ENCODE measurements around the gene TEX12. TPM values are rescaled to one million over a fixed set of nuclear protein-coding genes. Genes with fewer than 3 reads are reported as not detected.

TEX12 gene
- total RNA-seq, 1 experiment from 2014 or later = not detected

- peak overlapping the region; percentile 66 for H3K4me2 ChIP-seq
- peaks cover 16% of the 10 kb centered on the region for H3K4me1 ChIP-seq (replicated peaks; ENCODE audit: insufficient read depth)
- no peaks in the 10 kb centered on the region for H3K9me2 ChIP-seq (ENCODE audit: insufficient read depth)
- H3K36me3 ChIP-seq (ENCODE audit: low read depth) = no peaks in the 10 kb centered on the region
- CTCF ChIA-PET = interaction anchor here (0.8 to 1.3 kb wide), 3 partner anchors 12 to 62 kb away, joined by 5 to 6 read pairs (median 5); partner anchors contain the start of gene IL18
- H3K27ac ChIP-seq = no peak overlapping the region
- peak overlapping the region; percentile 67 for H2AFZ ChIP-seq
- H3K79me2 ChIP-seq (ENCODE audit: low read depth) = no peaks in the 10 kb centered on the region
- H3K4me3 ChIP-seq = peak overlapping the region; percentile 47; the same call in 1 of the 2 replicates
- no peaks in the 10 kb centered on the region for H4K20me1 ChIP-seq (ENCODE audit: insufficient read depth)
- no peak for DNase-seq
- no peaks in the 10 kb centered on the region for H3K27me3 ChIP-seq (ENCODE audit: insufficient read depth, low read depth)
- TSS peak; percentile 31 for BruUV-seq (replicated peaks)
- H3K9me3 ChIP-seq (ENCODE audit: insufficient read depth, low read depth) = no peaks in the 10 kb centered on the region
- peaks cover 9% of the 10 kb centered on the region for H3F3A ChIP-seq (ENCODE audit: insufficient read depth, low read depth)
- intact Hi-C loops (cut with micrococcal nuclease; ENCODE audit: unreplicated experiment) = loop anchor here (1.0 kb wide), 1 partner anchor 62 kb away; no protein-coding TSS in a partner anchor
- POLR2A ChIA-PET (ENCODE audit: unreplicated experiment) = interaction anchor here (0.6 kb wide), 1 partner anchor 329 kb away, joined by 4 read pairs; no protein-coding TSS in a partner anchor
- TF ChIP-seq CTCF (conservative IDR thresholded peaks at IDR 0.05) = no peak
- no peak for TF ChIP-seq EZH2 (IDR thresholded peaks at IDR 0.05; ENCODE audit: low read depth)
Measured at GRCh38 chr11:112175599-112175952, 8.4 kb downstream of the TEX12 start.

GRCh38 chr11:112176077-112176476, 8.9 kb downstream of the TEX12 start:
- ChIA-PET CTCF (interaction anchor here (1.3 kb wide), 1 partner anchor 62 kb away, joined by 6 read pairs; no protein-coding TSS in a partner anchor), POLR2A (ENCODE audit: unreplicated experiment) (no interaction called here)
- Histone ChIP-seq H3K27me3 (ENCODE audit: insufficient read depth, low read depth) (no peaks in the 10 kb centered on the region), H4K20me1 (ENCODE audit: insufficient read depth) (no peaks in the 10 kb centered on the region), H3K27ac (no peak overlapping the region), H3K9me2 (ENCODE audit: insufficient read depth) (no peaks in the 10 kb centered on the region), H3F3A (ENCODE audit: insufficient read depth, low read depth) (peaks cover 9% of the 10 kb centered on the region), H3K4me2 (peak overlapping the region; percentile 66), H3K9me3 (ENCODE audit: insufficient read depth, low read depth) (no peaks in the 10 kb centered on the region), H3K4me1 (replicated peaks; ENCODE audit: insufficient read depth) (peaks cover 16% of the 10 kb centered on the region), H3K36me3 (ENCODE audit: low read depth) (no peaks in the 10 kb centered on the region), H3K79me2 (ENCODE audit: low read depth) (no peaks in the 10 kb centered on the region), H3K4me3 (peak overlapping the region; percentile 47; the same call in 1 of the 2 replicates), H2AFZ (no peak overlapping the region)
- intact Hi-C loops (cut with micrococcal nuclease; ENCODE audit: unreplicated experiment) = no loop called here
- TF ChIP-seq EZH2 (IDR thresholded peaks at IDR 0.05; ENCODE audit: low read depth) = no peak
- no peak for TF ChIP-seq CTCF (conservative IDR thresholded peaks at IDR 0.05)
- peak in 1 of 2 experiments; percentile 5 for DNase-seq
- no TSS peak for BruUV-seq (replicated peaks)

- no peak overlapping the region for H3K4me3 ChIP-seq
- intact Hi-C loops (cut with micrococcal nuclease; ENCODE audit: unreplicated experiment) = no loop called here
- H3K27ac ChIP-seq = no peak overlapping the region
- DNase-seq = no peak
- H3K27me3 ChIP-seq (ENCODE audit: insufficient read depth, low read depth) = no peaks in the 10 kb centered on the region
- peaks cover 16% of the 10 kb centered on the region for H3K4me1 ChIP-seq (replicated peaks; ENCODE audit: insufficient read depth)
- H3K9me3 ChIP-seq (ENCODE audit: insufficient read depth, low read depth) = no peaks in the 10 kb centered on the region; the same call in 1 of the 2 replicates
- peaks cover 9% of the 10 kb centered on the region for H3F3A ChIP-seq (ENCODE audit: insufficient read depth, low read depth)
- POLR2A ChIA-PET (ENCODE audit: unreplicated experiment) = no interaction called here
- no peaks in the 10 kb centered on the region for H3K9me2 ChIP-seq (ENCODE audit: insufficient read depth)
- BruUV-seq (replicated peaks) = no TSS peak
- no peak overlapping the region for H2AFZ ChIP-seq
- H3K4me2 ChIP-seq = no peak overlapping the region
- H3K79me2 ChIP-seq (ENCODE audit: low read depth) = no peaks in the 10 kb centered on the region
- CTCF ChIA-PET = interaction anchor here (0.6 kb wide), 1 partner anchor 408 kb away, joined by 3 read pairs; no protein-coding TSS in a partner anchor
- TF ChIP-seq CTCF (conservative IDR thresholded peaks at IDR 0.05) (no peak), EZH2 (IDR thresholded peaks at IDR 0.05; ENCODE audit: low read depth) (no peak)
- no peaks in the 10 kb centered on the region for H4K20me1 ChIP-seq (ENCODE audit: insufficient read depth)
- no peaks in the 10 kb centered on the region for H3K36me3 ChIP-seq (ENCODE audit: low read depth)
Measured at GRCh38 chr11:112177589-112177988, 10.4 kb downstream of the TEX12 start.
